GM19452 (cell line): ENCODE measurements around the gene SFRP4.

Source experiments
- ATAC-seq: cut with Tn5 transposase; IDR thresholded peaks from one replicate; pipeline ENCODE4 v1.9.1; 2021; ENCODE audit not compliant: unreplicated experiment

SFRP4 gene

GRCh38 chr7:37925620-37926019 is 9.0 kb upstream of the SFRP4 start:
- no peak for ATAC-seq

DNA sequence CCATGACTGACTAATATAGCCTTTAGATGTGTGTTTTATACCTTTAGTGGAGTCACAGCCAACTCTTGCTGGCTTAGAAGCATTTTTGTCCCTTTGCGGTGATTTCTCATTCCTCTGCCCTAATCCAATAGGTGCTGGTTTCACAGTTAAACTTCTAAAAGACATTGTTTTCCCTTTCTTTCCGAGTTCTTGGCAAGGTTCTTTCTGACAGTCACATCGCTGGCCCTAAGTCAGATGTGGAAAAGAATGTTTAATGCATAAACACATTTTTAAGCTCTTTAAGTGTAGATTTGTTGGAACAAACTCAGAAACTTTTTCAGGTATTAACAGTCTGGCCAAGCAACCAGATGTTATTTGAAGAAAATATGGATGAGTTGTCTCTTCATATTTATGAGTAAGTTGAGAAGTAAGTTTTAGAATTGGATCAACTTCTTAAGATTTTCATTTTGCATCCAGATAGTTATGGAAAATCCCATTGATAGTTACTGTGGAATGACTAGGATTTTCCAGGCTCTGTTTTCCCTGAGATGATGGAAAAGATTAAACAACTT is 7.9 kb upstream of the SFRP4 start:
- no peak for ATAC-seq

GRCh38 chr7:37923996-37924395 is 7.4 kb upstream of the SFRP4 start:
- ATAC-seq, result no peak

GRCh38 chr7:37921876-37922275 is 5.3 kb upstream of the SFRP4 start:
- no peak for ATAC-seq

GRCh38 chr7:37920849-37921805 is 4.5 kb upstream of the SFRP4 start:
- peak; percentile 40 for ATAC-seq

DNA sequence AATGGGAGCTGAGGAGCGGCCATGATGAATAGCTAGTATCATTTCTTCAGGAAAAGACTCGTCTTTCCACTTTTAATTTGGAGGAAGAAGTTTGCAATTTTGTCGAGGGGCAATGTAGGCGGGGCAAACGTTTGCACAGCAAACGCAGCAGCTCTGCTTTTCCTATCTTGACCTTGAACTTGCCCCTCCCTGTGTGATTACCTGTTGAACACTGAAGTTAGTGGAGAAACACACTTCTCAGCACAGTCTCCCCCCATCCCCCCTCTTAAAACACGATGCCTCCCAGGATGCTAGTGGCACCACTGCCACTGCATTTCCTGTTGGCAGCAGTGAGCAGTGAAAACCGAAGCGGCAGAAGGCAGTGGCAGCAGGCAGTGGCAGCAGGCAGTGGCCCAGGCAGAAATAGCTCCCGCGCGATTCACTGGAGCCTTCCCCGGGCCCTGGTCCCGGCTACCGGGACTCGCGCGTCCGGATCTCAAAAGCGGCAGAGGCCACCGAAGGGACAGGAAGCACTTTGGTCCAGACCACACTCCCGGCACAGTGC is 3.8 kb upstream of the SFRP4 start, which contains the start of gene EPDR1:
Gene EPDR1, plus strand, starts transcription at position 336 of the 544 bp plus-strand sequence. CDS start 300 bp downstream, outside the sequence.
- peak; percentile 54 for ATAC-seq

- ATAC-seq, result no peak
Measured at GRCh38 chr7:37918526-37918925, 1.9 kb upstream of the SFRP4 start.

DNA sequence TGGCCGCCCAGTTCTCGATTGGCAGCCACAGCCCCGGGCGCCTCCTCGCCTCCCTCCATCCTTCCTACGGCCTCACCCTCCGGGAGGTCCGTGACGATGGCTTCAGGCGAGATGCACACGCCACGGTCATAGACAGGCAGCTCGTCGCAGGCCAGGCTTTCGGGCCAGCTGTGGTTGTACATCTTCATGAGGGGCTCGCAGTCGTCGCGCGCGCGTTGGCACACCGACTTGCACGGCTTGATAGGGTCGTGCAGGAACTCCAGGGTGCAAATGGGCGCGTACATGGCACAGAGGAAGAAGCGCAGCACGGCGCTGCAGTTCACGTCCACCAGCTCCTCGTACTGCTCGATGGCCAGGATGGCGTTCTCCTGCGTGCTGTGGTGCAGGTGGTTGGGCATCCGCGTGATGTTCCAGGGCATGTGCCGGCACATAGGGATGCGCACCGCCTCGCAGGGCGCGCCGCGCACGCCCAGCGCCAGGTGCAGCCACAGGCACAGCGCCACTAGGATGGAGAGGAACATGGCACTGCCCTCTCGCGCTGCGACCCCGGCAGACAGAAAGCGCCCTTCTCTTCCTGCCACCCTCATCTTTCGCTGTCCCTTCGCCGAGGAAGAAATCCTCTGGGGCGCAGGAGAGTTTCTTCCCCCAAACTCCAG is 472 bp downstream of the SFRP4 start:
- ATAC-seq, result no peak

DNA sequence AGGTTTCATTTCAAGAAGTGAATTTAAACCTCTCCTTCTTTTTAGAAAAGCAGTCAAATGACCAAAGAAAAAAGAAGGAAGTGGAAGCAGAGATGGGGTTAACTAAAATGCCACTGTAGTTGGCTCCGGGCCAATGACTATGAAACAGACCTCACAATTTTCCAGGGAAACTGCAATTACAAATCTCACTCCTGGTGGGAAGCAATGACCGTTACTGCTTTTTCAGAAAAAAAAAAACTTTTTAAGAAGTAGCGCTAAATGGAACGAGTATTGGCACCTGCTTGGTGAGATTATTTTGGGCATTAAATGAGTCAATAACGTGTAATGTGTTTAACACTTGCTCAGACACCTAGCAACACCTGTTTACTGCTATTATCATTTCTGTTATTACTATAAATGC is 1.2 kb downstream of the SFRP4 start:
- ATAC-seq, result no peak

DNA sequence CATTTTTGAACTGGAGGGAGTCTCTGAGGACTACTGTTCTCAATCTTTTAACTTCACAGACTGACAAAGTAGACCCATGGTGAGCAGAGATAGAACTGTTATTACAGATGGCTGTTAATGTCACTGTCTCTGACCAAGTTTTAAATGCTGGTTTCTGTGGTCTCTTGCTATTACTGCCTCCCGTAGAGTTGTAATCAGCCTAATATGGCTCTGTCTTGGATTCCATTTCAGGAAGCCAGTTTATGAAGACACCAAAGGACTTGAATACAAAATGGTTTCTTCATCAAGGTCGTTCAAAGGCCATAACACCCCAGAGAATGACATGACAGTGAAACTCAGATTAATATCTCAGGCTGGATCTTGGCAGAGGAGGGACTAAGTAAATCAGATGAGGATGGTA is 3.9 kb downstream of the SFRP4 start:
- ATAC-seq, result no peak

DNA sequence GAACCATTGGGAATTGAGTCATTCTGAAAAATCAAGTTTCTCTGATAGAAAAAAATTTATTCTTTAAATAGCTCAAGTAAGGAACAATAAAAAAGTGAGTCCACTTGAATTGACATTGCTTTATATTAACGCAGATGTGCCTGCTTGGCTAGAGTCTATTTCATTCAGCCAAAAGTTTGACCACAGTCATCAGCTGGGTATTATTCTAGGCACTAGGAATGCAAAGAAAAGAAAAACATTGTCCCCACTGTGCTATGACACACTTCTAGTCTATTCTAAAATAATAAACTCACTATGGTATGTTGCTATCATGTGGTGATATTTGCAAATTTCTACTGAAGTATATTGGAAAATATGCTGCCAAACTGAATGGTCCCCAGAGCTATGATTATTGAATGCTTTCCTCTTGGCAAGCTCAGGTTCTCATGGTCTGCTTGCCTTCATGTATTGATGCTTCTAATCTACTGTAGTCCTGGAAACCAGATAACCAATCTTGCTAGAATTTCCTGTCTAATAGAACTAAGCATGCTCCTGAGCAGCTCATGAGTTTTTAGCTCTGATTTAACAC is 8.3 kb downstream of the SFRP4 start:
- ATAC-seq, result no peak

- no peak for ATAC-seq
Measured at GRCh38 chr7:37901890-37902524, 14.6 kb downstream of the SFRP4 start.

- no peak for ATAC-seq
Measured at GRCh38 chr7:37901236-37901827, 15.3 kb downstream of the SFRP4 start.

DNA sequence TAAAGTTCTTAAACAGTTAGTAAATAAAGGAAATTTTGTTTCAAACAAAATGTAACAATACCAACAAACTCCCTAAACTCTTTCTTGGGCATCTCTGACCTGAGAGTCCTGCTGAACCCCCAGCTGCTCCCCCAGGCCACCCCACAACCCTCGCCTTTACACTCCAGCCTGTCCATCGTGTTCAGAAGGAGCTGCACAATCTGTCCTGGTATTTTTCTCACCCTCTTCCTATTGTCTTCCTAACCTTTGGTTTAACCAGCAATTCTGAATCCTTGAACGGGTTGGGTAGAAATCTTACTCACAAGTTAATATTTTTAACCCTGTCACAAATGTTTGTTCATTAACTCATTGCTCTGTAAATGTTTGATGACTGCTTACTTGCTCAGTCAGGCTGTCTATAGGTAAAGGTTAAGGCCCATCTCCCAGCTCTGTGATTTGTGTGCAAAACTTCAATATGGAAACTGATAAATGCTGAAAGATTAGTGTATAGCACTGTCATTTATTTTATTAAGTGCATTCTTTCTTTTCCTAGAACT is 16.8 kb downstream of the SFRP4 start:
- ATAC-seq, result no peak

GRCh38 chr7:37894671-37895070 is 21.9 kb downstream of the SFRP4 start:
- ATAC-seq, result no peak

- ATAC-seq, result no peak
Measured at GRCh38 chr7:37893359-37893758, 23.3 kb downstream of the SFRP4 start.

- ATAC-seq, result no peak
Measured at GRCh38 chr7:37882086-37882485, 34.5 kb downstream of the SFRP4 start.
